B cell (primary cell): Measurements from ENCODE around the gene MS4A4E. TPM values are rescaled to one million over a fixed set of nuclear protein-coding genes. Genes with fewer than 3 reads are reported as not detected.

Source experiments
- ATAC-seq: fragments of 200-7000 bp; cut with Tn5 transposase; one replicate; pipeline ENCODE4 v1.10.0; 2021; ENCODE audit warnings: low read depth, mild to moderate bottlenecking, moderate number of reproducible peaks, moderate library complexity
- CTCF ChIA-PET: fragments of 350-600 bp; sonication (Branson Sonifier 250); formaldehyde crosslinking; loops from one replicate; lab custom pipeline; 2021; ENCODE audit warnings: antibody characterized with exemption, inconsistent platforms; lab: Charles Lee
- POLR2A ChIA-PET: fragments of 350-600 bp; sonication (Branson Sonifier 250); formaldehyde crosslinking; loops from one replicate; lab custom pipeline; 2021; ENCODE audit warnings: antibody characterized with exemption; lab: Charles Lee
- DNase-seq: peaks from one replicate; pipeline ENCODE4 v3.0.0; 2013
- H2AFZ ChIP-seq: 2 replicates; pipeline ENCODE4 v1.6.1; 2012; ENCODE audit warnings: mild to moderate bottlenecking, low read depth, low read length; ENCODE audit not compliant: insufficient read depth, poor library complexity, severe bottlenecking
- H3K27ac ChIP-seq, 2 donors: 1 replicate in 1 of 2; 2 replicates in 1 of 2; pipeline ENCODE4 v1.5.1; 2012 to 2013; ENCODE audit warnings: low read length in 2 of 2, mild to moderate bottlenecking in 2 of 2, moderate library complexity in 1 of 2
- H3K27me3 ChIP-seq, 4 experiments: fragments of 200-600 bp in 1 of 4; sonication (generic) in 1 of 4; replicated peaks in 1 of 4; 1 replicate in 2 of 4; 2 replicates in 2 of 4; pipeline versions ENCODE4 v1.6.1 to v1.7.0; 2013 to 2016; ENCODE audit warnings: low read length in 3 of 4, mild to moderate bottlenecking in 2 of 4, mixed read lengths in 1 of 4, moderate library complexity in 1 of 4; ENCODE audit not compliant: insufficient read depth in 4 of 4, control insufficient read depth in 3 of 4; ENCODE audit errors: control extremely low read depth in 1 of 4
- H3K36me3 ChIP-seq, 2 experiments: replicated peaks in 1 of 2; 1 replicate in 1 of 2; 2 replicates in 1 of 2; pipeline versions ENCODE4 v1.6.1 to v1.7.1; 2013; ENCODE audit warnings: low read length in 1 of 2; ENCODE audit not compliant: insufficient read depth in 2 of 2, control insufficient read depth in 1 of 2; ENCODE audit errors: control extremely low read depth in 1 of 2, extremely low read depth in 1 of 2
- H3K4me1 ChIP-seq, 2 donors: fragments of 200-600 bp in 1 of 2; sonication (generic) in 1 of 2; 1 replicate in 1 of 2; 2 replicates in 1 of 2; pipeline versions ENCODE4 v1.5.1 to v1.6.1; 2013 to 2017; ENCODE audit warnings: low read length in 2 of 2; ENCODE audit not compliant: control insufficient read depth in 2 of 2, insufficient read depth in 2 of 2
- H3K4me2 ChIP-seq: replicated peaks from 2 replicates; pipeline ENCODE3; 2012; ENCODE audit warnings: mild to moderate bottlenecking, low read depth, low read length; ENCODE audit not compliant: poor library complexity, severe bottlenecking
- H3K4me3 ChIP-seq, 5 experiments: fragments of 200-600 bp in 1 of 5; sonication (generic) in 1 of 5; 1 replicate in 3 of 5; 2 replicates in 2 of 5; pipeline versions ENCODE4 v1.5.1 to v1.7.0; 2011 to 2016; ENCODE audit warnings: low read length in 4 of 5, mild to moderate bottlenecking in 4 of 5, low read depth in 2 of 5, control low read depth in 1 of 5, moderate library complexity in 1 of 5; ENCODE audit not compliant: insufficient read depth in 1 of 5; ENCODE audit errors: control extremely low read depth in 1 of 5, extremely low read depth in 1 of 5
- H3K79me2 ChIP-seq: fragments of 200-600 bp; sonication (generic); one replicate; pipeline ENCODE4 v1.6.0; 2016; ENCODE audit warnings: low read length; ENCODE audit not compliant: control insufficient read depth, insufficient read depth
- H3K9ac ChIP-seq: fragments of 200-600 bp; sonication (generic); 2 replicates; pipeline ENCODE4 v1.6.1; 2017; ENCODE audit warnings: mild to moderate bottlenecking, low read length, moderate library complexity
- H3K9me3 ChIP-seq, 3 donors: one replicate each; pipeline versions ENCODE4 v1.6.1 to v1.7.1; 2013; ENCODE audit warnings: low read length in 2 of 3; ENCODE audit not compliant: control insufficient read depth in 2 of 3, insufficient read depth in 1 of 3; ENCODE audit errors: control extremely low read depth in 1 of 3
- H4K20me1 ChIP-seq: 2 replicates; pipeline ENCODE4 v1.6.0; 2012; ENCODE audit warnings: mild to moderate bottlenecking, low read length; ENCODE audit not compliant: insufficient read depth, control insufficient read depth, poor library complexity, severe bottlenecking
- H3K27ac Mint-ChIP-seq: one replicate; pipeline ENCODE4 v1.8.0; 2021; ENCODE audit warnings: mixed read lengths
- H3K27me3 Mint-ChIP-seq: one replicate; pipeline ENCODE4 v1.8.0; 2021; ENCODE audit warnings: mixed read lengths
- H3K4me1 Mint-ChIP-seq: one replicate; pipeline ENCODE4 v1.8.0; 2021; ENCODE audit warnings: mixed read lengths
- H3K4me3 Mint-ChIP-seq: one replicate; pipeline ENCODE4 v1.8.0; 2021; ENCODE audit warnings: mixed read lengths
- H3K9me3 Mint-ChIP-seq: one replicate; pipeline ENCODE4 v1.8.0; 2022; ENCODE audit warnings: mixed read lengths; ENCODE audit not compliant: insufficient read depth
- EZH2 ChIP-seq: IDR thresholded peaks from 2 replicates; pipeline ENCODE4 v1.6.1; 2012; ENCODE audit warnings: borderline replicate concordance, low read depth, mild to moderate bottlenecking, moderate library complexity, low read length; ENCODE audit not compliant: insufficient read depth, poor library complexity, severe bottlenecking
- WGBS: methylation state at CpG from one replicate; pipeline ENCODE4 v1.1.5; 2013; ENCODE audit warnings: missing lambda C conversion rate; ENCODE audit not compliant: insufficient coverage; 5-methylcytosine and 5-hydroxymethylcytosine counted together
- intact Hi-C: fragments of 100-400 bp; cut with micrococcal nuclease; formaldehyde crosslinking; loops from one replicate; pipeline ENCODE4 v1.10.0; 2022
- polyA plus RNA-seq: library from polyadenylated mRNA; depleted of rRNA; stranded (reverse); fragments of >200 nt; gene quantifications from 2 replicates; pipeline ENCODE4 v1.2.3, GENCODE V29; 2012
- total RNA-seq, 2 donors: library from RNA; stranded (reverse); fragments of 120-200 nt in 1 of 2; gene quantifications; 1 replicate in 1 of 2; 2 replicates in 1 of 2; pipeline versions ENCODE4 v1.2.3 to v1.2.4, GENCODE V29; 2013 to 2022
- TF ChIP-seq, protein P1 (sequence below): fragments of 200-600 bp; IDR thresholded peaks from one replicate; pipeline ENCODE4 v1.8.0; 2022; ENCODE audit warnings: antibody characterized with exemption, mild to moderate bottlenecking

Gene MS4A4E
- total and polyA plus RNA-seq, 2 donors (not counting 1 experiment from before 2014, with no cell fraction given): 0.27 to 0.42 TPM

GRCh38 chr11:60182541-60183330 is 60.2 kb downstream of the MS4A4E start, which contains the start of gene MS4A6A:
TSS of gene MS4A6A (minus strand) at chr11:60183083. CDS start at chr11:60181727, 1,356 bp downstream.
- no peaks in the 10 kb centered on the region for H4K20me1 ChIP-seq
- H3K27me3 ChIP-seq: no peaks in the 10 kb centered on the region
- DNase-seq: no peak
- no peak within 1 kb of the TSS for H3K27ac ChIP-seq
- H3K27ac Mint-ChIP-seq: no peak within 1 kb of the TSS
- intact Hi-C loops: no loop called here
- no peak within 1 kb of the TSS for H3K9ac ChIP-seq
- no peaks in the 10 kb centered on the region for H3K9me3 Mint-ChIP-seq
- H3K4me3 ChIP-seq: peak within 1 kb of the TSS in 1 of 5 experiments; percentile 74
- ChIA-PET POLR2A (no interaction called here), CTCF (no interaction called here)
- peak within 1 kb of the TSS; percentile 6 for H2AFZ ChIP-seq
- ATAC-seq: no peak
- H3K36me3 ChIP-seq: peaks cover 0 to 1% of the 10 kb centered on the region in 2 experiments
- H3K4me1 Mint-ChIP-seq: peaks cover 42% of the 10 kb centered on the region
- no peaks in the 10 kb centered on the region for H3K79me2 ChIP-seq
- H3K9me3 ChIP-seq: peaks cover 0 to 9% (median 3%) of the 10 kb centered on the region in 3 donors
- H3K4me2 ChIP-seq: peak within 1 kb of the TSS; percentile 5
- 100% methylated on average over 3 of the region's 10 CpGs for WGBS
- TF ChIP-seq EZH2: no peak
- peak within 1 kb of the TSS; percentile 4 for H3K4me3 Mint-ChIP-seq
- H3K27me3 Mint-ChIP-seq: no peaks in the 10 kb centered on the region
- H3K4me1 ChIP-seq: peaks cover 42 to 43% of the 10 kb centered on the region in 2 donors

- H3K9me3 ChIP-seq: no peaks in the 10 kb centered on the region
- no peak overlapping the region for H3K9ac ChIP-seq
- peaks cover 1% of the 10 kb centered on the region for H3K9me3 Mint-ChIP-seq
- no peak overlapping the region for H3K4me2 ChIP-seq
- no peak overlapping the region for H3K4me3 Mint-ChIP-seq
- H3K4me1 ChIP-seq: no peaks in the 10 kb centered on the region
- H3K27ac Mint-ChIP-seq: no peak overlapping the region
- ATAC-seq (no peak), DNase-seq (no peak)
- no peaks in the 10 kb centered on the region for H3K4me1 Mint-ChIP-seq
- H3K4me3 ChIP-seq: no peak overlapping the region
- H3K27me3 ChIP-seq: no peaks in the 10 kb centered on the region
- CTCF ChIA-PET: no interaction called here
- no peak overlapping the region for H2AFZ ChIP-seq
- TF ChIP-seq EZH2: no peak
- TF ChIP-seq, protein P1, sequence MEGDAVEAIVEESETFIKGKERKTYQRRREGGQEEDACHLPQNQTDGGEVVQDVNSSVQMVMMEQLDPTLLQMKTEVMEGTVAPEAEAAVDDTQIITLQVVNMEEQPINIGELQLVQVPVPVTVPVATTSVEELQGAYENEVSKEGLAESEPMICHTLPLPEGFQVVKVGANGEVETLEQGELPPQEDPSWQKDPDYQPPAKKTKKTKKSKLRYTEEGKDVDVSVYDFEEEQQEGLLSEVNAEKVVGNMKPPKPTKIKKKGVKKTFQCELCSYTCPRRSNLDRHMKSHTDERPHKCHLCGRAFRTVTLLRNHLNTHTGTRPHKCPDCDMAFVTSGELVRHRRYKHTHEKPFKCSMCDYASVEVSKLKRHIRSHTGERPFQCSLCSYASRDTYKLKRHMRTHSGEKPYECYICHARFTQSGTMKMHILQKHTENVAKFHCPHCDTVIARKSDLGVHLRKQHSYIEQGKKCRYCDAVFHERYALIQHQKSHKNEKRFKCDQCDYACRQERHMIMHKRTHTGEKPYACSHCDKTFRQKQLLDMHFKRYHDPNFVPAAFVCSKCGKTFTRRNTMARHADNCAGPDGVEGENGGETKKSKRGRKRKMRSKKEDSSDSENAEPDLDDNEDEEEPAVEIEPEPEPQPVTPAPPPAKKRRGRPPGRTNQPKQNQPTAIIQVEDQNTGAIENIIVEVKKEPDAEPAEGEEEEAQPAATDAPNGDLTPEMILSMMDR: no peak
- H3K27ac ChIP-seq: no peak overlapping the region
- no peaks in the 10 kb centered on the region for H4K20me1 ChIP-seq
- H3K36me3 ChIP-seq: peaks cover 0 to 1% of the 10 kb centered on the region in 2 experiments
- peaks cover 6% of the 10 kb centered on the region for H3K27me3 Mint-ChIP-seq
- intact Hi-C loops: no loop called here
- no peaks in the 10 kb centered on the region for H3K79me2 ChIP-seq
- no CpG with 5 or more reads among the region's 5 CpGs for WGBS
- POLR2A ChIA-PET: no interaction called here
Observed at GRCh38 chr11:60175860-60176275, 67.1 kb downstream of the MS4A4E start.
